Endodermal cell (in vitro differentiated cells): ENCODE results near the gene SCAPER. TPM values are rescaled to one million over a fixed set of nuclear protein-coding genes. Genes with fewer than 3 reads are reported as not detected.
"Not testable (repeated sequence)": the region's sequence is repeated elsewhere in the genome, so short reads cannot be mapped to it uniquely, and the experiment has no call there.

Experiments used
- DNase-seq: peaks from one replicate; pipeline ENCODE4 v3.0.0-alpha.2; 2017
- H3K27ac ChIP-seq: 2 replicates; pipeline ENCODE4 v1.5.1; 2013; ENCODE audit warnings: mild to moderate bottlenecking, low read depth, low read length, moderate library complexity
- H3K27me3 ChIP-seq: 2 replicates; pipeline ENCODE4 v1.6.1; 2013; ENCODE audit warnings: mild to moderate bottlenecking, low read length, moderate library complexity; ENCODE audit not compliant: insufficient read depth, control insufficient read depth, poor library complexity, severe bottlenecking
- H3K36me3 ChIP-seq: 2 replicates; pipeline ENCODE4 v1.7.0; 2013; ENCODE audit warnings: mild to moderate bottlenecking, low read length, moderate library complexity; ENCODE audit not compliant: control insufficient read depth, insufficient read depth
- H3K4me1 ChIP-seq: one replicate; pipeline ENCODE4 v1.7.0; 2013; ENCODE audit warnings: low read length; ENCODE audit not compliant: control insufficient read depth, insufficient read depth
- H3K4me3 ChIP-seq: 2 replicates; pipeline ENCODE4 v1.5.1; 2013; ENCODE audit warnings: mild to moderate bottlenecking, low read length, moderate library complexity
- H3K9ac ChIP-seq: 2 replicates; pipeline ENCODE4 v1.6.1; 2013; ENCODE audit warnings: mild to moderate bottlenecking, low read length, moderate library complexity; ENCODE audit not compliant: poor library complexity, severe bottlenecking; ENCODE audit errors: extremely low read depth
- H3K9me3 ChIP-seq: 2 replicates; pipeline ENCODE4 v1.6.1; 2013; ENCODE audit warnings: mild to moderate bottlenecking, low read length, moderate library complexity; ENCODE audit not compliant: control insufficient read depth
- H3K27ac Mint-ChIP-seq: 2 replicates; pipeline ENCODE4 v1.8.0; 2020; ENCODE audit warnings: mixed read lengths
- H3K27me3 Mint-ChIP-seq: 2 replicates; pipeline ENCODE4 v1.8.0; 2021; ENCODE audit warnings: mild to moderate bottlenecking, mixed read lengths; ENCODE audit not compliant: insufficient read depth
- H3K36me3 Mint-ChIP-seq: 2 replicates; pipeline ENCODE4 v1.8.0; 2020; ENCODE audit warnings: low read depth, mixed read lengths
- H3K4me1 Mint-ChIP-seq: 2 replicates; pipeline ENCODE4 v1.8.0; 2020; ENCODE audit warnings: mixed read lengths
- H3K4me3 Mint-ChIP-seq: 2 replicates; pipeline ENCODE4 v1.8.0; 2020; ENCODE audit warnings: mild to moderate bottlenecking, moderate library complexity, mixed read lengths
- H3K9me3 Mint-ChIP-seq: 2 replicates; pipeline ENCODE4 v1.8.0; 2020; ENCODE audit warnings: mild to moderate bottlenecking, mixed read lengths
- CTCF ChIP-seq: fragments of 200-600 bp; sonication (generic); conservative IDR thresholded peaks from 2 replicates; pipeline ENCODE4 v1.5.0; 2021; ENCODE audit warnings: antibody characterized with exemption, mild to moderate bottlenecking
- WGBS, 2 experiments: methylation state at CpG; one replicate each; pipeline versions ENCODE4 v1.1.5 to v1.1.7; 2013; ENCODE audit warnings: missing lambda C conversion rate in 2 of 2, mixed read lengths in 1 of 2; ENCODE audit not compliant: insufficient coverage in 1 of 2, insufficient read length in 1 of 2; 5-methylcytosine and 5-hydroxymethylcytosine counted together
- total RNA-seq, 2 donors: library from RNA; stranded (reverse); fragmentation: NEBNext Ultra II Directional in 1 of 2; extraction: Animal tissue kit (Norgen Biotek cat#: 25700) in 1 of 2; gene quantifications; 2 replicates in 1 of 2; 3 replicates in 1 of 2; pipeline ENCODE4 v1.2.1, GENCODE V29; 2021

SCAPER gene
- total RNA-seq, 2 donors from 2014 or later, result 8.9 to 12.2 TPM

DNA sequence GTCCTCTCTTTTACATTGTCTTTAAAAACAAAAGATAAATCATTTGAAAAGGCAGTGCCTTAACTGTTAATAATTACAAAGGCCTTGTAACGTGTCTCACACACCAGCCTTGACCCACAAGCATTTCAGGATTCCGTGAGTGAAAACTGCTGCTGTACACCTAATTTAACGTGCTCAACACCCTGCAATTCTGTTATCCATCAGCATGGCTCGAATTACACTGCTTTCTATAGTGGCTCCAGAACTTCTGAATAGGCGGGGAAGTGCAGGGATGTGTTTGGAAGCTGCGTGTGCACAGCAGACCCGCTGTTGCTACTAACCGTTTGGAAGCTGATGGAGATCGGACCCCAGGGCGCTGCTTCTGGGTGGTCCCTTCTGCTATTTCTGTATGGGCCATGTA is 584.0 kb downstream of the SCAPER start:
- Histone ChIP-seq H3K9me3 (no peaks in the 10 kb centered on the region), H3K27me3 (peaks cover 21% of the 10 kb centered on the region), H3K27ac (no peak overlapping the region), H3K4me1 (no peaks in the 10 kb centered on the region), H3K36me3 (no peaks in the 10 kb centered on the region), H3K9ac (no peak overlapping the region), H3K4me3 (no peak overlapping the region)
- Mint-ChIP-seq H3K36me3 (no peaks in the 10 kb centered on the region), H3K27ac (no peak overlapping the region), H3K9me3 (no peaks in the 10 kb centered on the region), H3K4me1 (no peaks in the 10 kb centered on the region), H3K27me3 (peaks cover 27% of the 10 kb centered on the region), H3K4me3 (no peak overlapping the region)
- no peak for TF ChIP-seq CTCF
- 82 to 83% methylated on average over 7 to 10 of the region's 10 CpGs for WGBS, 2 experiments
- DNase-seq, result no peak

- DNase-seq, result no peak
- Mint-ChIP-seq H3K36me3 (no peaks in the 10 kb centered on the region), H3K9me3 (no peaks in the 10 kb centered on the region), H3K4me1 (no peaks in the 10 kb centered on the region), H3K27ac (no peak overlapping the region), H3K4me3 (no peak overlapping the region), H3K27me3 (peaks cover 33% of the 10 kb centered on the region)
- H3K4me3 ChIP-seq, result no peak overlapping the region
- H3K4me1 ChIP-seq, result no peaks in the 10 kb centered on the region
- H3K36me3 ChIP-seq, result no peaks in the 10 kb centered on the region
- no peak for TF ChIP-seq CTCF
- no peak overlapping the region for H3K9ac ChIP-seq
- peaks cover 11% of the 10 kb centered on the region for H3K27me3 ChIP-seq
- whole genome bisulfite sequencing, 2 experiments, result 94 to 95% methylated on average over 5 to 6 of the region's 6 CpGs
- H3K9me3 ChIP-seq, result no peaks in the 10 kb centered on the region
- no peak overlapping the region for H3K27ac ChIP-seq
These were observed 585.1 kb downstream of the SCAPER start for GRCh38 chr15:76320012-76320411.

- Mint-ChIP-seq H3K27me3 (peaks cover 11% of the 10 kb centered on the region), H3K4me1 (peaks cover 19% of the 10 kb centered on the region), H3K27ac (no peak overlapping the region), H3K36me3 (peaks cover 6% of the 10 kb centered on the region), H3K9me3 (peaks cover 2% of the 10 kb centered on the region), H3K4me3 (no peak overlapping the region)
- DNase-seq, result no peak
- H3K4me3 ChIP-seq, result no peak overlapping the region
- peaks cover 4% of the 10 kb centered on the region for H3K27me3 ChIP-seq
- no peaks in the 10 kb centered on the region for H3K4me1 ChIP-seq
- no peak for TF ChIP-seq CTCF
- peaks cover 4% of the 10 kb centered on the region for H3K36me3 ChIP-seq
- H3K9ac ChIP-seq, result no peak overlapping the region
- H3K27ac ChIP-seq, result no peak overlapping the region
- 87 to 92% methylated on average over 3 to 5 of the region's 5 CpGs for WGBS, 2 experiments
- no peaks in the 10 kb centered on the region for H3K9me3 ChIP-seq
These were observed 591.4 kb downstream of the SCAPER start for GRCh38 chr15:76313731-76314130.

DNA sequence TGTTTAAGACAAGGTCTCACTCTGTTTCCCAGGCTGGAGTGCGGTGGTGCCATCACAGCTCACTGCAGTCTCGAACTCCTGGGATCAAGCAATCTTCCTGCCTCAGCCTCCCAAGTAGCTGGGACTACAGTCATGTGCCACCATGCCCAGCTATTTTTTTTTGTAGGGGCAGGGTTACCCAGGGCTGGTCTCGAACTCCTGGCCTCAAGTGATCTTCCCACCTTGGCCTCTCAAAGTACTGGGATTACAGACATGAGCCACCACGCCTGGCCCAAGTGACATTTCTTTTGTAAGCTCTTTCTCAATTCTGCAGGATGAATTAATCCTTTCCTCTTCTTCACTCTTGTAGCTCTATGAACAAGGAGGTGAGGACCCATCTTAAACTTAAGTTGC is 592.0 kb downstream of the SCAPER start:
- not testable (repeated sequence) for H3K9me3 Mint-ChIP-seq, H3K27me3 ChIP-seq, H3K9ac ChIP-seq, DNase-seq, H3K36me3 ChIP-seq, H3K36me3 Mint-ChIP-seq, H3K4me3 ChIP-seq, H3K27ac ChIP-seq, H3K4me1 ChIP-seq, H3K4me3 Mint-ChIP-seq, H3K9me3 ChIP-seq
- 83 to 91% methylated on average over 4 of the region's 4 CpGs for WGBS, 2 experiments
- peak overlapping the region; percentile 2 for H3K27ac Mint-ChIP-seq
- peaks cover 25% of the 10 kb centered on the region for H3K4me1 Mint-ChIP-seq
- H3K27me3 Mint-ChIP-seq, result peaks cover 11% of the 10 kb centered on the region
